SK-N-SH (cell line): Measurements from ENCODE around the gene PTPN14.

ENCODE experiments used
- EP300 ChIP-seq, 2 experiments: IDR thresholded peaks; 2 replicates each; pipeline versions ENCODE4 v1.4.0 to v1.6.1; 2012; ENCODE audit warnings: borderline replicate concordance in 1 of 2, low read depth in 1 of 2, low read length in 1 of 2
- FOXM1 ChIP-seq: IDR thresholded peaks from 2 replicates; pipeline ENCODE4 v1.4.0; 2012; ENCODE audit warnings: low read depth, mild to moderate bottlenecking
- JUND ChIP-seq: IDR thresholded peaks from 2 replicates; pipeline ENCODE4 v1.4.0; 2012
- MEF2A ChIP-seq: IDR thresholded peaks from 2 replicates; pipeline ENCODE4 v1.4.0; 2012; ENCODE audit warnings: low read depth, borderline replicate concordance
- NFIC ChIP-seq: IDR thresholded peaks from 2 replicates; pipeline ENCODE4 v1.4.0; 2012; ENCODE audit warnings: borderline replicate concordance
- TAF1 ChIP-seq: IDR thresholded peaks from 2 replicates; pipeline ENCODE4 v1.6.1; 2012; ENCODE audit warnings: low read depth, mild to moderate bottlenecking, low read length, moderate library complexity, borderline replicate concordance
- TF ChIP-seq, protein P1 (sequence below): fragments of 200-600 bp; sonication (generic); IDR thresholded peaks from 2 replicates; pipeline ENCODE4 v1.6.1; 2017; ENCODE audit warnings: antibody characterized with exemption, mild to moderate bottlenecking, moderate library complexity
- TF ChIP-seq, protein P2 (sequence below): IDR thresholded peaks from 2 replicates; pipeline ENCODE4 v1.4.0; 2012; ENCODE audit warnings: low read depth

DNA sequence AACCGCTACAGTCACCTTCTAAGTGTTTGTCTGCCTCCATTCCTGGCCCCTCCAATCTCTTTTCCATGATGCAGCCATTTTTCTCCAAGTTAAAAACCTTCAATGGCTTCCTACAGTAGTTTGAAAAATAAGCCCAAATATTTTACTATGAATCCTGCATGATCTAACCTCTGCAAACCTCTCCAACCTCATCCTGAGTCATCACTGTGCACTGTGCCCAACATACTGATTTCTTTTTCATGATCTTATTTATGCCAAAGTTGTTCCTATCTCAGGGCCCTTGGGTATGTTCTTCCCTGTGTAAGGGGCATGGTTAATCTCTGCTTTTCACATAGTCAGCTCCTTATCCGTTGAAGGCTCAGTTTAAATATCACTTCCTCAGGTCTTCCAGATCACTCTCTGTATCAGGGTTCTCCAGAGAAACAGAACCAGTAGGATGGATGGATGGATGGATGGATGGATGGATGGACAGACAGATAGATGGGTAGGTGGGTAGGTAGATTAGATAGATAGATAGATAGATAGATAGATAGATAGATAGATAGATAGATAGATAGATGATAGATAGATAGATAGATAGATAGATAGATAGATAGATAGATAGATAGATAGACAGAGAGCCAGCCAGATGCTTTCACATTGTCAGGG lies 18.1 kb upstream of the PTPN14 start:
- TF ChIP-seq TAF1 (no peak), NFIC (peak; percentile 58; the same call in 1 of the 2 replicates), EP300 (IDR thresholded peaks at IDR 0.05; ENCODE audit: borderline replicate concordance in 1 of 2, low read depth in 1 of 2, low read length in 1 of 2) (peak in 1 of 2 experiments; percentile 41; a peak in 1 of 4 replicates), FOXM1 (no peak), JUND (peak; percentile 68), MEF2A (no peak)
- TF ChIP-seq, protein P1, sequence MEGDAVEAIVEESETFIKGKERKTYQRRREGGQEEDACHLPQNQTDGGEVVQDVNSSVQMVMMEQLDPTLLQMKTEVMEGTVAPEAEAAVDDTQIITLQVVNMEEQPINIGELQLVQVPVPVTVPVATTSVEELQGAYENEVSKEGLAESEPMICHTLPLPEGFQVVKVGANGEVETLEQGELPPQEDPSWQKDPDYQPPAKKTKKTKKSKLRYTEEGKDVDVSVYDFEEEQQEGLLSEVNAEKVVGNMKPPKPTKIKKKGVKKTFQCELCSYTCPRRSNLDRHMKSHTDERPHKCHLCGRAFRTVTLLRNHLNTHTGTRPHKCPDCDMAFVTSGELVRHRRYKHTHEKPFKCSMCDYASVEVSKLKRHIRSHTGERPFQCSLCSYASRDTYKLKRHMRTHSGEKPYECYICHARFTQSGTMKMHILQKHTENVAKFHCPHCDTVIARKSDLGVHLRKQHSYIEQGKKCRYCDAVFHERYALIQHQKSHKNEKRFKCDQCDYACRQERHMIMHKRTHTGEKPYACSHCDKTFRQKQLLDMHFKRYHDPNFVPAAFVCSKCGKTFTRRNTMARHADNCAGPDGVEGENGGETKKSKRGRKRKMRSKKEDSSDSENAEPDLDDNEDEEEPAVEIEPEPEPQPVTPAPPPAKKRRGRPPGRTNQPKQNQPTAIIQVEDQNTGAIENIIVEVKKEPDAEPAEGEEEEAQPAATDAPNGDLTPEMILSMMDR, result no peak
- TF ChIP-seq, protein P2, sequence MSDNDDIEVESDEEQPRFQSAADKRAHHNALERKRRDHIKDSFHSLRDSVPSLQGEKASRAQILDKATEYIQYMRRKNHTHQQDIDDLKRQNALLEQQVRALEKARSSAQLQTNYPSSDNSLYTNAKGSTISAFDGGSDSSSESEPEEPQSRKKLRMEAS, result peak; percentile 19; the same call in 1 of the 2 replicates
